HG02642 (cell line): ENCODE measurements around the gene TRIM62.
"Not testable (repeated sequence)": the region's sequence is repeated elsewhere in the genome, so short reads cannot be mapped to it uniquely, and the experiment has no call there.

Experiments
- ATAC-seq: cut with Tn5 transposase; IDR thresholded peaks from one replicate; pipeline ENCODE4 v1.9.1; 2021; ENCODE audit warnings: mild to moderate bottlenecking; ENCODE audit not compliant: unreplicated experiment, poor library complexity

Gene TRIM62

DNA sequence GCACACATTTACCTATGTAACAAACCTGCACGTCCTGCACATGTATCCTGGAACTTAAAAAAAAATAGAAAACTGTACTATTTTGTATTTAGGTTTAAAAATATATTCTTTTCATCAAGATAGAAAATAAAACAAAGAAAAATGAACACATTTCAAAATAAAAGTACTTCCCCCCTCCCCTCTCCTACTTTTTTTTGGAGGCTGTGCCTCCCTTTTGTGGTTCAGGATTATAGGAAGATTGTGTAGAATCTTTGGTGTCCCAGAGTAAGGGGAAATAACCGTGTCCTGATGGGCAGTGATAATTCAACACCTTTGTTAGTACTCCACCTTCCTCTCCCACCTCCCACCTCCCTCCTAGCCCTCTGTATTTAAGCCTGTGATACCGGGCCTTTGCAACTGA lies 40.1 kb downstream of the TRIM62 start:
- ATAC-seq, result no peak

GRCh38 chr1:33141216-33141615 lies 40.6 kb downstream of the TRIM62 start:
- no peak for ATAC-seq

DNA sequence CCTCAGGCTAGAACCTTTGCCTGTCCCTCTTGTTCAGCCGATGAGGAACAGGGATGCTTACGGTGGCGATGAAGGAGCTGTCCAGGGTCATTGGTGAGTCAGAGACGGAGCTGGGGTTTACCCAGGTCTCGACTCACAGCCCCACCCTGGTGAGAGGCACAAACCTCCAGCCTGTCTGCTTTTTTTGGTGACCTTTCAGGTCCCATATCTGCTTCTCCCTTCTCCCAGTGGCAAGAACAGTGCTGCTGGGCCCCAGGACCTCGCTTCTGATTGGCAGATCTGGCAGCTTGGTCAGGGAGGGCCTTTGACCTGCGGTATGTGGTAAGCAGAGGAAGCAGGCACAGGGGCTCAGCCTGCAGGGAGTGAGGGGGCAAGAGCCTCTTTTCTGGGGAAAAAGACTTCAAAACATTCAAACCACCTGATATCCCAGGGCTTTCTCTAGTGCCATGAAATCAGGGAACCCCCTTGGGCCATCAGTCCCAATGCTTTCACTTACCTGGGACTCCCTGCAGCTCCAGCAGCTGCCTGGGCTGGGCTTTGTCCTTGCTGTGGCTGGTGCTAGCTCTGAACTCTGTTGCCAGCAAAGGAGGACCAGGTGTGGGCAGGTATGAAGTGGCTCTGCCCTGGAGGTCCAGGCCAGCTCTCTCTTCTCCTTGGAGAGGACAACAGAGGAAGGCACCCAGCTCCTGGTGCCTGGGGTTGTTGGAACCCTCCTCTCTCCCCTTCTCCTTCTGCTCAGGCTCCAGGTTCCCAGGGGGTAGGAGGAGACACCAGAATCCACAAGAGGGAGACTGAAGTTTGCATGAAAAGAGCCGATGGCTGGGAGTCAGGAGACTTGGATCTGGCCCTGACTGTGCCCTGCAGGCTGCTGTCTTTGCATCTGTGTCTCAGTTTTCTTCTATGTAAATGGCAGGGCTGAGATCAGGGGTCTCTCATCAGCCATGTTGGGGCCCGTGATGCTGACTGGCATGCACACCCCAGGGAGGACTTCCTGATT lies 41.4 kb downstream of the TRIM62 start:
- ATAC-seq, result no peak

DNA sequence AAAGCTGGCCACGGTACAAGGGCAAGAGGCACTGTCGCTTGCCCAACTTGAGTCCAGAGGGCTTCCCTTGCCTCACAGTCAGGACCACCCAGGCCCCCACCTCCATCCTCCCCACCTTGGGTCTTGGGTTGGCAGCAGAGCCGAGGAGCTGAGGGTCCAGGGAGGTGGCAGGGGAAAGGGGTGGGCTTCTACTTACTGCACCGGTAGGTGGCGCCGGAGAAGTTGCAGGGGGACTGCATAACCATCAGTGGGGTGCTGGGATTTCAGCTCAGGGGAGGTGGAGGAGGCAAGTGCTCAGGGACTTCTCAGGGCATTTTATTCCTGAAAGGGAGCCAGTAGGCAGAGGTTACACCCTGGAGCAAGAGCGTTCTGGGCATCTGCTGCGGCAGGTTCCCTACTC lies 44.0 kb downstream of the TRIM62 start:
- no peak for ATAC-seq

GRCh38 chr1:33136041-33136440 lies 45.8 kb downstream of the TRIM62 start:
- not testable (repeated sequence) for ATAC-seq

DNA sequence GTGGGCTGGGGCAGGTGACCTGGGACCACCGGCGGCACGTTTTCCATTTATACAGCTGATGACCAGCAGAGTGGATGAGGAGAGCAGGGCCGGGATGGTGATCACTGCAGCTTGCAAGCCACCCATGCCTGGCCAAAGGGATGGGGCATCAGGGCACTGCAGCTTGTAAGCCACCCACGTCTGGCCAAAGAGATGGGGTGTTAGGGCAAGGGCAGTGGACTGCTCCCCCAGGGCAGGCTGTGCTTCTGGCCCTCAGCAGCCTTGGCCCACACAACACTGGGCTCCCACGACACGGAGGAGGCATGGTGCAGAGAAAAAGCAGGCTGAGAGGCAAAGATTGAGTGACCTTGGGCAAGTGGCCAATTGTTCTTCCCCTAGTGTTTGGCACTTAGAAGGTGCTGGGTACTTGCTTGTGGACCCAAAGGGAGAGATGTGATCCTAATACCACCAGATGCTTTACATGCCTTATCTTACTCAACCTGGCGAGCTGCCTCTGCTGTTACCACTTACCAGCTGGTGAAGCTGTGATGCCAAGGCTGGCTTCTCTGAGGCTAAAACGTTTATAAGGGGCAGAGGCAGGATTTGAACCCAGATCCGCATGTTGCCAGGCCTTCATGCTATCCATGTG lies 48.3 kb downstream of the TRIM62 start:
- no peak for ATAC-seq

DNA sequence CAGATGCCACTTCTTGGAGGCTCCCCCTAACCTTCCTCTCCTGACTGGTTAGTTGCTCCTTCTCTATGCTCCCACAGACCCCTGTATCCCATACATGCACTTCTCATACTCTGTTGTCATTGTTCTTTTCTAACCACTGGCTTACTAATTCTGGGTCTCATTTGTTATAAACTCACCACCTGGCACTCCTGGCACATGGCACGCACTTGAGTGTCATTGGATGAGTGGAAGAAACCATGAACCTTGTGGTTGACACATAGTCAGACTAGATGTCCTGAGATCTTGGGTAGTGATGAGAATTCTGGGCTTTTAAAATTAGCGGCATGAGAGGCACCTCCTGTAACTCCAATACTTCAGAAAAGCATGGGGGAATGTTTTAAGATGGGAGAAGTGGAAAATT lies 49.3 kb downstream of the TRIM62 start:
- no peak for ATAC-seq

GRCh38 chr1:33131191-33131590 lies 50.7 kb downstream of the TRIM62 start:
- ATAC-seq, result no peak

DNA sequence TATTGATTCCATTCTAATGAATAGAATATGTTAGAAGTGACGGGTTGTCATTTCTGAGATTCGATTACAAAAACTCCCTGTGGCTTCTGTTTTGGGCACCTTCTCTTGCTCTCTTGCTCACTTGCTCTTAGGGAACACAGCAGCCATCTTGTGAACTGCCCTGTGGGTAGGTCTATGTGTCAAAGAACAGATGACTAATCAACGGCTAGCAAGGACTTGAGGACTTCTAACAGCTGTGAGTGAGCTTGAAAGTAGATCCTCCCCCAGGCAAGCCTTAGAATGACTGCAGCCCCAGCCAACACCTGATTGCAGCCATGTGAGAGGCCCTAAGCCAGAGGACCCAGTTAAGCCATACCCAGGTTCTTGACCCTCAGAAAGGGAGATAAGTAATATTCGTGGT lies 51.5 kb downstream of the TRIM62 start:
- ATAC-seq, result no peak

DNA sequence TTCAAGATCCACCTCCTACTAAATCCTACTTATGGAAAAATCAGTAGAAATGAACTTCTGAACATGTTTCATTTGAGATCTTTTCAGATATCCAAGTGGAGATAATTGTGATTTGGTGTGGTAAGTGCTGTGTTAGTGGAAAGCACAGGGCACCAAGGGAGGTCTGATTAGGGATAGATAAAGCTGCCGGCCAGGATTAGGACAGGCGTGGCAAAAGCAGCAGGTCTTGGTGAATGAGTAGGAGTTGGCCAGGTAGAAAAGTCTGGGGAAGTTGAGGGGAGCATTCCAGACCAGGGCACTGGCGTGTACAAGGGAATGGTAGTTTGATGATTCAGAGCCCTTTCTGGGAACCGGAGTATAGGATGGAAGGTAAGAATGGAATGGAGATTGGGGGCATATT lies 53.1 kb downstream of the TRIM62 start:
- ATAC-seq, result no peak

DNA sequence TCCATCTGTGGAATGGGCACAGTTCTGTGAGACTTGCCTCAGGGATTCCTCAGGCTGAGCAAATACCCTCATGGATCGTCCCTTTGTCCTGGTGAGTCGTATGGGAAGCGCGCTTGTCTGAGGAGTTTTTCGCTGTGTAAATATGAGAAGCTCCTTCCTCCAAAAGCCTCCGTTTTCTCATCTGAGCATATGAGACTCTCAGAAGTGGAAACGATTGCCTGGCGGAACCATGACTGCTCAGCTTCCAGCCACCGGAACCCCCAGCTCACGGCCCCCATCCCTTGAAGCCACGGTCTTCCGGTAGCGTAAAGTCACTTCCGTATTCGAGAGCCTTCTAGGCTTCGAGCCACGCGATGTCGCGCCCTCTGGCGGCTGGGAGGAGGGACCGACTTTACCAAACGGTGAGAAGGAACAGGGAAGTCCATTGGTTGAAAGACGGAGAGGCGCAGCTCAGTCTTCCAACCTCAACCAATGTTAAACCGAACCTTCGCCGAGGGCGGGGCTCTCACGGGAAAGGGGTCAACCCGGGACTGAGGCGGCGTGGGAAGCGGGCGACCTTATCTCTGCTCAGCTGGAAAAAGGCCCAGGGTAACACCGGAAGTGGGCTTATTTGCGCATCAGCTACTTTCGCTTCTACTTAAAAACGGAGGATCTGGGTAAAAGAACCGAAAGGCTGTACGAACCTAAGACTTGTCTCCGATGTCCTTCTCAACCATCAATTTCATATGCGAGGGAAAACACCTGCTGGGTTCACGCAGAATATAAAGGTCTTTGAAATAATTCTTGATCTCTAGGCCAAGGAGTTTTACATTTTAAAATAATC lies 54.6 kb downstream of the TRIM62 start:
- ATAC-seq, result peak; percentile 94

- no peak for ATAC-seq
Observed at GRCh38 chr1:33126411-33127000, 55.3 kb downstream of the TRIM62 start.

DNA sequence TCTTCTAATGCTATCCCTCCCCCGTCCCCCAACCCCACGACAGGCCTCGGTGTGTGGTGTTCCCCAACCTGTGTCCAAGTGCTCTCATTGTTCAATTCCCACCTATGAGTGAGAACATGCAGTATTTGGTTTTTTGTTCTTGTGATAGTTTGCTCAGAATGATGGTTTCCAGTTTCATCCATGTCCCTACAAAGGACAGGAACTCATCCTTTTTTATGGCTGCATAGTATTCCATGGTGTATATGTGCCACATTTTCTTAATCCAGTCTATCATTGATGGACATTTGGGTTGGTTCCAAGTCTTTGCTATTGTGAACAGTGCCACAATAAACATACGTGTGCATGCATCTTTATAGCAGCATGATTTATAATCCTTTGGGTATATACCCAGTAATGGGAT lies 57.2 kb downstream of the TRIM62 start:
- not testable (repeated sequence) for ATAC-seq

GRCh38 chr1:33123266-33123665 lies 58.6 kb downstream of the TRIM62 start:
- no peak for ATAC-seq

DNA sequence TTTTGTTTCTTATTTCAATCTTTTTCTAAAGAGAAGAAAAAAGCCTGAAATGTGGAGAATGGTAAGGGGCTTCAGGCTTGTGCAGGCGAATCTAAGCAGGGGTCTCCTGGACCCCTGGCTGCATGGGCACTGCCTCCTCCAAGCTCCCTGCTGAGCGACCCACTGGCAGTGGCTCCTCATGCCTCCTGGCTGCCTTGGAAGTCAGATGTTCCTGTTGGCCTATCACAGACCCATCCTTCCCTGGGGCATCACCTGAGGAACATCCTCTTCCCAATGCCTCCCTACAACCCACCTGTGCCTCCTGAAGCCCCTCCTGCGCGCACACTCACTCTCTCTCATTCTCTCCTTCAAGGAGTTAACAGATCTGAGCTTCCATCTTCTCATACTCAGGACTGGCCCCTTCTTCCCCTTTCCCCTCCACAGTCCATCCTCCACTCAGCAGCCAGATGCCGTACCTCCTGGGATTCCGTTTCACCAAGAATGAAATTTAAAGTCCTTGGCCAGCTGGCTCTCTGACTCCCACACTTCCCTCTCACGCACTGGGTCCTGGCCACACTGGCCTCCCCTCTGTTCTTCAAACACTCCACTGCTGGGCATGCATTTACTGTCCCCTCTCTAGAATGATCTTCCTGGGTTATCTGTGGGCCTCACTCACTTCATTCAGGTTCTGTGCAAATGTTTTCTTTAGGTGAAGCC lies 59.2 kb downstream of the TRIM62 start:
- no peak for ATAC-seq

DNA sequence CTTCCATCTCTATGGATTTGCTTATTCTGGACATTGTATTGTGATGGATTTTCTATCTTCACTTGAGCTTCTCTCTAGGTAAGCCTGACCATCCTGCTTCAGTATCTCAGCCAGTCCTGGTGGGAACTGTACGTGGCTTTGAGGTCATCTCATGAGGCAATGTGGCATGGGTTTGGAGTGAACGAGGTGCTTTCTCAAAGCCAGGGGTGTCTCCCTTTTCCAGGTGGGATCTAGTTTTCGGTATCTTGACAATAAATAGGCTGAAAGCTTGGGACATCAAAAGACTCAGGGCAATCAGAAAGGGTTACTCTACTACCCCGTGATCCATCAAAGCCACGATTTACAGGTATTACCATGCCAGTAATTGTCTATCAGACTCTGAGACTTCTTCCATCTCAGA lies 60.1 kb downstream of the TRIM62 start:
- no peak for ATAC-seq

- no peak for ATAC-seq
Observed at GRCh38 chr1:33120436-33121231, 61.2 kb downstream of the TRIM62 start.

GRCh38 chr1:33119532-33120217 lies 62.2 kb downstream of the TRIM62 start:
- ATAC-seq, result no peak
